AG09309 (cell line): Measurements from ENCODE around the gene DEPDC5.

Experiments used
- DNase-seq: peaks from one replicate; pipeline ENCODE4 v3.0.0-alpha.2; 2010; ENCODE audit warnings: low read depth
- H3K4me3 ChIP-seq: 2 replicates; pipeline ENCODE4 v1.5.1; 2011; ENCODE audit warnings: mild to moderate bottlenecking, low read depth, low read length, moderate library complexity; ENCODE audit not compliant: control insufficient read depth
- CTCF ChIP-seq: IDR thresholded peaks from 2 replicates; pipeline ENCODE4 v1.5.1; 2011; ENCODE audit warnings: mild to moderate bottlenecking, low read depth, low read length, inconsistent platforms; ENCODE audit not compliant: insufficient read depth, control insufficient read depth; ENCODE audit errors: missing control alignments

DEPDC5 gene

GRCh38 chr22:31935961-31936635 lies 182.3 kb downstream of the DEPDC5 start:
- no peak overlapping the region for H3K4me3 ChIP-seq
- no peak for DNase-seq
- no peak for TF ChIP-seq CTCF

- no peak for DNase-seq
- TF ChIP-seq CTCF: no peak
These were observed 183.5 kb downstream of the DEPDC5 start for GRCh38 chr22:31937341-31937740.

GRCh38 chr22:31938296-31938695 lies 184.5 kb downstream of the DEPDC5 start:
- TF ChIP-seq CTCF: no peak
- H3K4me3 ChIP-seq: no peak overlapping the region
- DNase-seq: no peak

More at GRCh38 chr22:31937341-31937740, 183.5 kb downstream of the DEPDC5 start:
- H3K4me3 ChIP-seq: no peak overlapping the region

- no peak overlapping the region for H3K4me3 ChIP-seq
- no peak for TF ChIP-seq CTCF
- no peak for DNase-seq
These were observed 186.7 kb downstream of the DEPDC5 start for GRCh38 chr22:31940506-31940905.

- no peak overlapping the region for H3K4me3 ChIP-seq
- TF ChIP-seq CTCF: no peak
- no peak for DNase-seq
These were observed 188.3 kb downstream of the DEPDC5 start for GRCh38 chr22:31942091-31942490.

- DNase-seq: no peak
- TF ChIP-seq CTCF: no peak
- H3K4me3 ChIP-seq: peak overlapping the region; percentile 62
These were observed 189.6 kb downstream of the DEPDC5 start for GRCh38 chr22:31943206-31943977.
